ENCODE data around the gene RGPD3. TPM values are rescaled to one million over a fixed set of nuclear protein-coding genes. Genes with fewer than 3 reads are reported as not detected.
"Not testable (repeated sequence)": the region's sequence is repeated elsewhere in the genome, so short reads cannot be mapped to it uniquely, and the experiment has no call there.

RGPD3 gene
- polyA plus RNA-seq, 1 donor from 2014 or later, result 0.74 TPM

- Histone ChIP-seq H3K4me3 (ENCODE audit: low read length) (no peak overlapping the region), H4K20me1 (ENCODE audit: insufficient read depth) (no peaks in the 10 kb centered on the region), H3K36me3 (ENCODE audit: insufficient read depth, low read length) (no peaks in the 10 kb centered on the region), H3K4me2 (ENCODE audit: low read length) (no peak overlapping the region), H2AFZ (ENCODE audit: low read depth, low read length) (no peak overlapping the region), H3K27me3 (ENCODE audit: insufficient read depth, low read depth, low read length) (no peaks in the 10 kb centered on the region), H3K9me3 (ENCODE audit: low read length) (no peaks in the 10 kb centered on the region), H3K9ac (ENCODE audit: low read length) (no peak overlapping the region), H3K79me2 (replicated peaks; ENCODE audit: insufficient read depth, low read length) (no peaks in the 10 kb centered on the region), H3K27ac (ENCODE audit: low read length) (no peak overlapping the region), H3K9me2 (ENCODE audit: insufficient read depth, low read length) (no peaks in the 10 kb centered on the region), H3F3A (ENCODE audit: insufficient read depth, low read length, poor library complexity, severe bottlenecking) (no peaks in the 10 kb centered on the region)
- no peak for TF ChIP-seq SMC3 (conservative IDR thresholded peaks at IDR 0.05; ENCODE audit: poor library complexity)
- TF ChIP-seq RAD21 (conservative IDR thresholded peaks at IDR 0.05), result no peak
- no peak for TF ChIP-seq TAF1 (IDR thresholded peaks at IDR 0.05; ENCODE audit: low read depth)
- no peak for TF ChIP-seq REST (IDR thresholded peaks at IDR 0.05; ENCODE audit: borderline replicate concordance)
- no peak for TF ChIP-seq POLR2AphosphoS5 (IDR thresholded peaks at IDR 0.05)
- TF ChIP-seq CTCF (IDR thresholded peaks at IDR 0.05; ENCODE audit: poor library complexity, severe bottlenecking), result no peak
These were observed 48.2 kb upstream of the RGPD3 start for GRCh38 chr2:106516436-106516835.

GRCh38 chr2:106514827-106515226, 46.6 kb upstream of the RGPD3 start:
- not testable (repeated sequence) for H3K9me2 ChIP-seq (ENCODE audit: insufficient read depth, low read length); H3K9me3 ChIP-seq (ENCODE audit: low read length); H3K4me2 ChIP-seq (ENCODE audit: low read length); H4K20me1 ChIP-seq (ENCODE audit: insufficient read depth); H3K27me3 ChIP-seq (ENCODE audit: insufficient read depth, low read depth, low read length); H3F3A ChIP-seq (ENCODE audit: insufficient read depth, low read length, poor library complexity, severe bottlenecking); H3K4me3 ChIP-seq (ENCODE audit: low read length); H2AFZ ChIP-seq (ENCODE audit: low read depth, low read length); H3K27ac ChIP-seq (ENCODE audit: low read length); H3K9ac ChIP-seq (ENCODE audit: low read length); H3K36me3 ChIP-seq (ENCODE audit: insufficient read depth, low read length); H3K79me2 ChIP-seq (replicated peaks; ENCODE audit: insufficient read depth, low read length)

- not testable (repeated sequence) for H3K9me3 ChIP-seq (ENCODE audit: low read length); H3K79me2 ChIP-seq (replicated peaks; ENCODE audit: insufficient read depth, low read length); H3K27me3 ChIP-seq (ENCODE audit: insufficient read depth, low read depth, low read length); H2AFZ ChIP-seq (ENCODE audit: low read depth, low read length); H3F3A ChIP-seq (ENCODE audit: insufficient read depth, low read length, poor library complexity, severe bottlenecking); H3K9ac ChIP-seq (ENCODE audit: low read length); H3K4me3 ChIP-seq (ENCODE audit: low read length); H3K9me2 ChIP-seq (ENCODE audit: insufficient read depth, low read length); H4K20me1 ChIP-seq (ENCODE audit: insufficient read depth); H3K27ac ChIP-seq (ENCODE audit: low read length); H3K36me3 ChIP-seq (ENCODE audit: insufficient read depth, low read length); H3K4me2 ChIP-seq (ENCODE audit: low read length)
These were observed 45.2 kb upstream of the RGPD3 start for GRCh38 chr2:106513391-106513790.

GRCh38 chr2:106511934-106512333, 43.7 kb upstream of the RGPD3 start:
- H3K79me2 ChIP-seq (replicated peaks; ENCODE audit: insufficient read depth, low read length); H3K9me2 ChIP-seq (ENCODE audit: insufficient read depth, low read length); H3K4me2 ChIP-seq (ENCODE audit: low read length); H3K4me3 ChIP-seq (ENCODE audit: low read length); H4K20me1 ChIP-seq (ENCODE audit: insufficient read depth); H3F3A ChIP-seq (ENCODE audit: insufficient read depth, low read length, poor library complexity, severe bottlenecking); H3K9me3 ChIP-seq (ENCODE audit: low read length); H2AFZ ChIP-seq (ENCODE audit: low read depth, low read length); H3K27ac ChIP-seq (ENCODE audit: low read length); H3K27me3 ChIP-seq (ENCODE audit: insufficient read depth, low read depth, low read length); H3K36me3 ChIP-seq (ENCODE audit: insufficient read depth, low read length); H3K9ac ChIP-seq (ENCODE audit: low read length): not testable (repeated sequence)

- not testable (repeated sequence) for H3K4me2 ChIP-seq (ENCODE audit: low read length); H4K20me1 ChIP-seq (ENCODE audit: insufficient read depth); H3K9ac ChIP-seq (ENCODE audit: low read length); H3K9me2 ChIP-seq (ENCODE audit: insufficient read depth, low read length); H3K79me2 ChIP-seq (replicated peaks; ENCODE audit: insufficient read depth, low read length); H3F3A ChIP-seq (ENCODE audit: insufficient read depth, low read length, poor library complexity, severe bottlenecking); H2AFZ ChIP-seq (ENCODE audit: low read depth, low read length); H3K27ac ChIP-seq (ENCODE audit: low read length); H3K27me3 ChIP-seq (ENCODE audit: insufficient read depth, low read depth, low read length); H3K4me3 ChIP-seq (ENCODE audit: low read length); H3K36me3 ChIP-seq (ENCODE audit: insufficient read depth, low read length); H3K9me3 ChIP-seq (ENCODE audit: low read length)
These were observed 43.3 kb upstream of the RGPD3 start for GRCh38 chr2:106511476-106511901.

GRCh38 chr2:106510791-106511190, 42.6 kb upstream of the RGPD3 start:
- H2AFZ ChIP-seq (ENCODE audit: low read depth, low read length); H3K9me2 ChIP-seq (ENCODE audit: insufficient read depth, low read length); H3K27me3 ChIP-seq (ENCODE audit: insufficient read depth, low read depth, low read length); H4K20me1 ChIP-seq (ENCODE audit: insufficient read depth); H3K79me2 ChIP-seq (replicated peaks; ENCODE audit: insufficient read depth, low read length); H3K27ac ChIP-seq (ENCODE audit: low read length); H3K4me3 ChIP-seq (ENCODE audit: low read length); H3K9me3 ChIP-seq (ENCODE audit: low read length); H3F3A ChIP-seq (ENCODE audit: insufficient read depth, low read length, poor library complexity, severe bottlenecking); H3K9ac ChIP-seq (ENCODE audit: low read length); H3K36me3 ChIP-seq (ENCODE audit: insufficient read depth, low read length); H3K4me2 ChIP-seq (ENCODE audit: low read length): not testable (repeated sequence)
